B cell (primary cell): ENCODE data around the gene PRKCH.

Experiments used
- EZH2 ChIP-seq: IDR thresholded peaks from 2 replicates; pipeline ENCODE4 v1.6.1; 2012; ENCODE audit warnings: borderline replicate concordance, low read depth, mild to moderate bottlenecking, moderate library complexity, low read length; ENCODE audit not compliant: insufficient read depth, poor library complexity, severe bottlenecking
- TF ChIP-seq, protein P1 (sequence below): fragments of 200-600 bp; IDR thresholded peaks from one replicate; pipeline ENCODE4 v1.8.0; 2022; ENCODE audit warnings: antibody characterized with exemption, mild to moderate bottlenecking

DNA sequence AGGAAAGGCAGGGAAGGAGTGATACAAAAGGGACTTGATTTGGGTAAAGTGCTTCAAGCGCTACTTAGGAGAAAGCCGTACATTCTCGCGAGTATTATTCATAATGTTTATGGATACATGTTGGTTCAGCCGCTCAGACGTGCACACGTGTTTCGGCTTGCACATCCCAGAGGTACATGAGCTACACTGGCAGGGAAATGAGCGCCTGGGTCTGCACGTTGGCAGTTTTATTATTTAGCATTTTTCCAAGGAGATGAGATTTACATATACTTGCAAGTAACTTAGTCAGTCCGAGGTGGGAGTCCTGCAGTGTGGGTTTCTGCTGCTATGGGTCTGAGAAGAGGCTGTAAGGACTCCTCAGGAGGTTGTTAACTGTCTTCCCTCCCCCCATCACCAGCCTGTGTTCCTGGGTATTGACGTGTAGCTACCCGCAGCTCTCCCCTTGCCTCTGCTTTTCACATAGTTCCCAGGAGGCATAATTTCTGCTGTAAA, 1.5 kb downstream of the PRKCH start:
- TF ChIP-seq, protein P1, sequence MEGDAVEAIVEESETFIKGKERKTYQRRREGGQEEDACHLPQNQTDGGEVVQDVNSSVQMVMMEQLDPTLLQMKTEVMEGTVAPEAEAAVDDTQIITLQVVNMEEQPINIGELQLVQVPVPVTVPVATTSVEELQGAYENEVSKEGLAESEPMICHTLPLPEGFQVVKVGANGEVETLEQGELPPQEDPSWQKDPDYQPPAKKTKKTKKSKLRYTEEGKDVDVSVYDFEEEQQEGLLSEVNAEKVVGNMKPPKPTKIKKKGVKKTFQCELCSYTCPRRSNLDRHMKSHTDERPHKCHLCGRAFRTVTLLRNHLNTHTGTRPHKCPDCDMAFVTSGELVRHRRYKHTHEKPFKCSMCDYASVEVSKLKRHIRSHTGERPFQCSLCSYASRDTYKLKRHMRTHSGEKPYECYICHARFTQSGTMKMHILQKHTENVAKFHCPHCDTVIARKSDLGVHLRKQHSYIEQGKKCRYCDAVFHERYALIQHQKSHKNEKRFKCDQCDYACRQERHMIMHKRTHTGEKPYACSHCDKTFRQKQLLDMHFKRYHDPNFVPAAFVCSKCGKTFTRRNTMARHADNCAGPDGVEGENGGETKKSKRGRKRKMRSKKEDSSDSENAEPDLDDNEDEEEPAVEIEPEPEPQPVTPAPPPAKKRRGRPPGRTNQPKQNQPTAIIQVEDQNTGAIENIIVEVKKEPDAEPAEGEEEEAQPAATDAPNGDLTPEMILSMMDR: no peak
- no peak for TF ChIP-seq EZH2
